HG03342 (cell line): Measurements from ENCODE around the gene TTC28.
"Not testable (repeated sequence)": the region's sequence is repeated elsewhere in the genome, so short reads cannot be mapped to it uniquely, and the experiment has no call there.

Experiments used
- ATAC-seq: cut with Tn5 transposase; IDR thresholded peaks from one replicate; pipeline ENCODE4 v1.9.1; 2021; ENCODE audit warnings: mild to moderate bottlenecking, moderate library complexity; ENCODE audit not compliant: unreplicated experiment

Gene TTC28

DNA sequence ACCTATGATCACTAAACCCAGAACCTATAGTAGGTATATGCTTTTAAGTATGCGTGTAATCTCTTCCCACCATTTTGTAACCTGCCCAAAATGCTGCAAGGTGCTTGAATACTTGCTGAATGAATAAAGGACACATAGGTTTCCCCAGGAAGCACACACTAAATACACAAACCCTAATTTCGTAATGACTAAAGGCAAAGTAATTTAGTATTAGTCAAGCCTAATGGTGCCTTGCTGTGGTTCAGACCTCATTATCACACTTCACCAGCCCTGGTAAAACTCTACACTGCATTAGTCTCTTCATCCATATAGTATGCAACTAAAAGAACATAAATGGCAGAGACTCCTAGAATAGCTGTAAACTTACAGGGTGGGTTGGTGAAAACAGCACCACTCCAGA, 471.6 kb downstream of the TTC28 start:
- no peak for ATAC-seq

DNA sequence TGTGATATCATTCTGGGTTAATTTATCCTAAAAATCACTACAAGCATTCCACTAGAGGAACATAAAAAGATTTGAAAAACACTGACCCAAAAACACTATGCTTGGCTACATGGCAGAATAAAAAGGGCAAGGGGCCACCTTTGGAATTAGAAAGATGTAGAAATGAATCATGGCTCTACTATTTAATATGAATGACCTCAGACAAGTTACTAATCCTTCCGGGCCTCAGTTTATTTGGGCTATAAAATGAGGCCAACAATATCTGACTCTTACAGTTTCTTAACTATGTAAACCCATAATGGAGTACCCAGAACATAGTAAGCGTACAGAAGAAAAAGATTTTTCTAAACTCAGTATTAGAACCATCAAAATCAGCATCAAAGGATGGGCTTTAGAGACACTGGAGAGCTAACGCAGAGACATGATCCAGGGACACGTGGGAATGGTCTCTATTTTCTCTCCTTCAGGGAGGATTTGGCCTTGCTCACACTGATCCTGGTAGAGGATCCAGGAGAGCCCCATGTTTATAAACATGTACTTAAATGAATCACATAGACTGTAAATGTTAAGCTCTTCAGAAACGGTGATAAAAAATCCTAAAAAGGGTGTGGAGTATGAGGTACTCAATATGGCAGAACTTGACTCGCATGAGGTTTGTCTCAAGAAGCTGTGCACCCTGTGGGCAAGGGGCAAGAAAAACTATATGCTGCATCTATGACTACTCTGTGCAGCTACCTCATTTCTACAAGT, 472.2 kb downstream of the TTC28 start:
- no peak for ATAC-seq

DNA sequence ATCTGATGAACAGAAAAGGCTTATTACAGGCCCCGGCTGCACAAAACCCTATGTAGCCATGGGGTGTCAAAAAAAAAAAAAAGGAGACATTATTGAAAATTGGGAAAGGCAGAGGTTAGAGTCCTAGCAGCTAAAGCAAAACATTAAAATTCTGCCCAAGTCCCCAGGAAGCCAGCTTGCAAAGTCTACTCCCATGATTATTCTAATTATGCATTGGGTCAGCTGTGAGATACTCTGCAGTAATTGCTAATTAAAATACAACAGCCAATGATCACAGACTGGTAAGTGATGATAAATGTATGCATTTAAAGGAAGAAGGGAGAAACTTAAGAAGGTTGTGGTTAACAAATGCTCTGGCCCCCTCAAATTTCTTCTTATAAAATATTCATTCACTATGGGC, 473.7 kb downstream of the TTC28 start:
- no peak for ATAC-seq

DNA sequence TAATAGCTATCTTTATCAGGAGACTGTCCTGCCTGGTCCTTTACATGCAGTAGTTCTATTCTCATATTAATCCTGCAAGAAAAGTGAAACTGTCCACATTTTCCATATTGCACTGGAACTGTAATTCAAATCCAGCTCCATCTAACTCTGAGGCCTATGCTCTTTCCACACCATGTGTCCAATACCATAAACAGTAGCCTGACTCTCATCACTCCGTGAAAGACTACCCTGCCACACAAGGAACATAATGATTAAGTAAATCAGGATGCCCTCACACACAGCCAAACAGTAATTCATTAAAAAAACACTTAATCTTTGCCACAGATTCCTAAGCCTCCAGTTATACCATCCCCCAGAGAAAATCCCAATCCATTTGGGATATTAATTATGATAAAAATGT, 475.3 kb downstream of the TTC28 start:
- no peak for ATAC-seq

DNA sequence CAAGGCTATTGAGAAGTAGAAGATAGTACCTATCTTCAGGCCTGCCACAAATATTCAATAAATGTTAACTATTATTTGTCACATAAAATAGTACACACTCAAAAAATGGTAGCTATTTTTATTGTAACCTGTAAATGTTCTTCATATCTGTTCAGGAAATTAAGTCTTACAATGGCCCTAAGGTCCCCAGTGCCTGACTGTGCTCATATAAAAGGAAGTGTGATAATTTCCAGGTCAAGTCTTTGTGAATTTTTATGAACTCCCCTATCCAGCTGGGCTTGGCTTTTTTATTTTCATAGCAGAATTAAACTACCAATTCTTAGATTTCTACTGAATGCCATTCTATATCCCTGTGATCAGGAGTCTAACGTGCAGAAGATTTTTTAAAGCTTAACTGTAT, 476.4 kb downstream of the TTC28 start:
- ATAC-seq, result no peak

DNA sequence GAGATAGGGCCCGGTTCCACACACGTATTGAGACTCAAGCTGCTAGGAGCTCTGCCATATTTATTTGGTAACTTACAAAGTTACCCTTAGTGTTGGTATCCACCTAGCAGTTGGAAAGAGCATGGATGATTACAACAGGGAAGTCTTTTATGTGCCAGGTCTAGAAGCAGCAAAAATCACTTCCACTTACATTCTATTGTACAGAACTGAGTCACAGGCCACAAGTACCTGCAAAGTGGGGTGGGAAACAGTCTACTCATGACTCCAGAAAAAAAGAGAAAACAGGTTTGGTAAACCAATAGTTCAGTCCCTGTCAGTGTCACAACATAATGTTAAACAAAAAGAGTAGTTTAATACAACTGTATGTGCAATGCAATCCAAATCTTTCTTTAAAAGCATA, 480.9 kb downstream of the TTC28 start:
- ATAC-seq, result no peak

DNA sequence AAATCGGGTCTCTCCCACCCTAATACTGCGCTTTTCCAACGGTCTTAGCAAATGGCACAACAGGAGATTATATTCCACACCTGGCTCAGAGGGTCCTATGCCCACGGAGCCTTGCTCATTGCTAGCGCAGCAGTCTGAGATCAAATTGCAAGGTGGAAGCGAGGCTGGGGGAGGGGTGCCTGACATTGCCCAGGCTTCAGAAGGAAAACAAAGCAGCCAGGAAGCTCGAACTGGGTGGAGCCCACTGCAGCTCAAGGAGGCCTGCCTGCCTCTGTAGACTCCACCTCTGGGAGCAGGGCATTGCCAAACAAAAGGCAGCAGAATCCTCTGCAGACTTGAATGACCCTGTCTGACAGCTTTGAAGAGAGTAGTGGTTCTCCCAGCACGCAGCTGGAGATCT, 488.1 kb downstream of the TTC28 start:
- ATAC-seq, result not testable (repeated sequence)

DNA sequence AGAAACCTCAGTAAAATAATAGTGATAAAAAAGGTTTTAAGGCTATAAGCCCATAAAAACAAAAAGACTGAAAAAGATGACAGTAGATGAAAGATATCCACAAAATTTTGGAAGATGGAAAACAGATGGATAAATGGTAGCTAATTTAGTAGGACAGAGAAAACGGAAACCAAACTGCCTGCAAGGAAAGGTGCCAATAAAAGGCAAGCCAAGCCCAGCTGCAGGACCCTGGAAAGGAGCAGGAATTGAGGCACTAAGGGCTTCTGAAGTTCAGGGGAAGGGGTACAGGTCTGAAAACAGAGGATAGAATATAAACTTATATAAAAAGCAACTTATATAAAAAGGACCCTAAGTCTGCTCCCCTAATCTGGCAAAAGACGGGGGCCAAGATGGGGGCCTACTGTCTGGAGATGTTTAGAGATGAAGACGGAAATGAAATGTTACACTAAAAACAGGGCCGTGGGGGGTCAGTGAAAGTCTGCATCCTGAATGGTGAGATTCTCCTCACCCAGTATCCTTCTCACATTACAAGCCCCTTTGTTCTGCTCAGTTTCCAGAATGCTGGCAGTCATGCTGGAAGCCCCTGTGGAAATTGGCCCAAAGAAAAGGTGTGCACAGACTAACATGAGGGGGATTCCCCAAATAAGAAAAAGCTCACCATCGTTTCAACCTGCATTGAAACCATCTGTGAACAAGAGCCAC, 491.3 kb downstream of the TTC28 start:
- no peak for ATAC-seq

DNA sequence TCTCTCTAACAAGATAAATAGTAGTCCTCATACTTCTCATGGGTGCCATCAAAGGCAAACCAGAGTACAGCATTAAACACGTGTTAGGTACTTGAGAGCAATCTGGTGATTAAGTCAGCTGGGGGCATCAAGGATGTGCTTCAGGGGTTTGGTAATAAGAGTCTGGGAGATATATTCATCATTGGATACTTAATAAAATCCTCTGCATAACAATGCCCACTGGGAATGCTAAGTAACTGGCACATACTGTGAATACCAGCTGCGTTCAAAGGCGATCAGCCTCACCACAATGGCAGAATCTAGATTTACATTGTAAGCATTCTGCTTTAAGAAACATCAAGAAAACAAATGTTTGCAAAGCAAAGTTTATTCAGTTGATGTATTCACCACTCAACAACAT, 492.0 kb downstream of the TTC28 start:
- no peak for ATAC-seq

DNA sequence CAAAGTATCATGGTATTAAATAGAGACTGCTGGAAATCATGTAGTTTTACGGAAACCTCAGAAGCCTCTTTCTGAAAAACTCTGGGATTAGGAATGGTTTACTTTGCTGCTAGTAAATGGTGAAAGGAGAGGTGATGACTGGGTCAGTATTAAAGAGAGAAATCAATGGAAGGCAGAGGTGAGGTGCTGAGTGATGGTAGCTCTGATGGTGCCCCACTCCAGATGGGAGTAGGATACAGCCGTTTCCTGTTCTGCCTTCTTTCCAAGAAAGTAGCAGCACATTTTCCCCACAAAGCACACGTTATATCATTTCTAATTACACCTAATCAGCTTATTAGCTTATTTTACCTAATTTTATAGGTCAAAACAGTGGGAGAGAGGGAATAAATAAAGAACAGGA, 493.0 kb downstream of the TTC28 start:
- ATAC-seq, result no peak

DNA sequence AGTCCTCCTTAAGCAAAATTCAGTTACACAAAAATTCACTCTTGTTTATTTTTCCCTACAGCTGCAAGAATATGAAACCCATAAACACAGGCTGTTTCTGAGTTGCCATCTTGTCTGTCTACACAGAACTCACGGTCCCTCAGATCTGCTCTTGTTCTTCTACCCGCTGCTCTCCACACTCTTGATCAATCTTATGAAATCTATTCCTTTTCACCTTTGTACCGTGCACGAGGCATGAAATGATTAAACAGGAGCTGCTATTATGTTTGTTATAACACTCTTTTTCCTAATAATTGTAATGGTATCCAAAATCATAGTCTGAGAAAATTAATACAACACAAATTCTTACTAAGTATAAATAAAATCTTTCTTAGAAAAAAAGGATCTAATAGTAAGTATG, 494.5 kb downstream of the TTC28 start:
- no peak for ATAC-seq

DNA sequence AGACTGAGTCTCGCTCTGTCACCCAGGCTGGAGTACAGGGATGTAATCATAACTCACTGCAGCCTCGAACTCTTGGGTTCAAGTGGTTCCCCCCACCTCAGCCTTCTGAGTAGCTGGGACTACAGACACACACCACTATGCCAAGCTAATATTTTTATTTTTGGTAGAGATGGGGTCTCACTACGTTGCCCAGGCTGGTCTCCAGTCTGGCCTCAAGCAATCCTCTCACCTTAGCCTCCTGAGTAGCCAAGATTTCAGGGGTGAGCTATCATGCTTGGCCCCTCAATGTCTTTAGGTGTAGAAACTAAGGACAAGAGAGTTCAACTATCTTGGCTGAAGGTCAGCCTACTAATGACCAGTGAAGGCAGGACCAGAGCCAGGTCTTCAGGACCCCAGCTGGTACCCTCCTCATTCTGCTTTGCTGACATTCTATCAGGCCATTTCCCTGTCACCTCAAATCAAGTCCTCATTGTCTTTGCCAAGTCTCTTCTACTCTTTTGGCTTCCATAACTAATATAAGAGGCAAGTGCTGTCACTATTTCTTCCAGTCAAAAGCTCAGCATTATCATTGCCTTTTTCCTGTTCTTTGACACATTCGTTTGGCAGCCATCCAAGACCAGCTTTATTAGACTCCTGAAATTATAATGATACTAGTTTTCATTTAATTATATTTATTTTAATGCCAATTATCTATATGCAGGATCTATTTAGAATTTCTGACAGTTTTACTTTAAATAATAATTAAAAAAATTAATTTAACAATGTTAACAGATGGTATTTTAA, 496.4 kb downstream of the TTC28 start:
- ATAC-seq, result no peak

DNA sequence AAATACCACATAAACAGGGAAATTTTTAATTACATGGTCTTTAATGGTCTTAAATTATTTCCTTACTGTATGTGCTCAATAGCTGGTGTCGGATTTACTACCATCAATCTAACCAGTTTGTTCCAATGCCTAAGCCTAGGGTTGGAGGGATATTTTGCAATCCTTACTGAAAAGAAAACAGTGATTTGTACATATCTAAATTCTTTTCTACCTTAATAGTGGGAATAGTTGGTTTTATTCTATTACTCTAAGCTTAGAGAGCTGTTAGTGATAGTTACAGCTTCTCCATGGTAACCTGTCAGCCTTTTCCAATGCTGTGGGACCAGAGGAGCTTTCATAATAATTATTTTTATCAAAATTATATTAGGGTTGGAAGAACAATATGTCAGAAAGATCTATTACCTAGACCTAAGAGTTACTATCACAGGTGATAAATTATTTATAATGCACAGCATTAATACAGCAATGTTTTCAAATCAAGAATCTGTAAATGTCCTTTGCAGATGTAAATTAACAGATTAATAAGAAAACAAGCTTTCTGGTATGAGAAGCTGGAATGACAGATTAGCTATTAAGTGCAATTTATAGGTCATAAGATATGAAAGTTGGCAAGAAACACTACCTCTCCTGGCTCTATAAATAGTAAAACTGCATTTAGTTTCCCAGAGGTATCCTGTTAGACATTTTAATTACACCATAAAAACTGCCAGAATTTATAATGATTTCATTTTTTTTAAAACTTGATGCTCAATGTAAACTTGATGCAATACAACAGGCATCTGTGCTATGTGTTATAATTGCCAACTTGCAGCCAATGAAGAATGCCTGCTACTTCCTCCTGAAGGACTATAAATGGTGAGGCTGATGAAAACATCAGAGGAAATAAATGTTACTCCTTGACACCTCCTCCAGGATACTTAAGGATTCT, 498.6 kb downstream of the TTC28 start:
- no peak for ATAC-seq

DNA sequence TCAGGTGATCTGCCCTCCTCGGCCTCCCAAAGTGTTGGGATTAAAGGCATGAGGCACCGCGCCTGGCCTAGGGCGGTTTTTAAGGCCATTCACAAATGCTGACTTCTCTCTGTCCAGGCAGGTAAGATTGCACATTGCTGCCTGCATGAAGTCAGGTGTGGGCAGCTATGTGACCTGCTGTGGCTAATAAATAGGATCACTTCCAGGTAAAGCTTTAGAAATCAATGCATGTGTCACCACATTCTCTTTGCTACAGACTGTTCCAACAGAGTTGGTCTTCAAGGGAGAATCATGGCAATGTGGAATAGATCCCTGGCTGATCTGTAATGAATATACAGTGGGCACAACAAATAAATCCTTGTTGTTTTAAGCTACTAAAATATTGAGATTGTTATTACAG, 500.2 kb downstream of the TTC28 start:
- no peak for ATAC-seq

DNA sequence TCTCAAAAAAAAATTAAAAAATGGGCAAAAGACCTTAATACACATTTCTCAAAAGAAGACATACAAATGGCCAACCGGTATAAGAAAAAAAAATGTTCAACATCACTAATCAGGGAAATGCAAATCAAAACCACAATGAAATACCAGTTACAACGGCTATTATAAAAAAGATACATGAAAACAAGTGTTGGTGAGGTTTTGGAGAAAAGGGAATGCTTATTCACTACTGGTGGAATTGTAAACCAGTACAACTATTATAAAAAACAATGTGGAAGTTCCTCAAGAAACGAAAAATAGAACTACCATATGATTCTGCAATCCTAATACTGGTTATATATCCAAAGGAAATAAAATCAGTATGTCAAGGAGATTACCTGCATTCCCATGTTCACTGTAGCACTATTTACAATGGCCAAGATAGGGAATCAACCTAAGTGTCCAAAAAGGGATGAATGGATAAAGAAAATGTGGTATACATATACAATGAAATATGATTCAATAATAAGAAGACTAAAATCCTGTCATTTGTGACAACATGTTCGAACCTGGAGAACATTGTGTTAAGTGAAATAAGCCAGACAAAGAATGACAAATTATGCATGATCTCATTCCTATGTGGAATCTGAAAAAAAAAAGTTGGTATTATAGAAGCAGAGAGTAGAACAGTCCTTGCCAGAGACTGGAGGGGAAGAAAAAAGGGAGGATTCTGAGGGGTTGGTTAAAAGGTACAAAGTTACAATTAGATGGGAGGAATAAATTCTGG, 503.7 kb downstream of the TTC28 start:
- no peak for ATAC-seq

DNA sequence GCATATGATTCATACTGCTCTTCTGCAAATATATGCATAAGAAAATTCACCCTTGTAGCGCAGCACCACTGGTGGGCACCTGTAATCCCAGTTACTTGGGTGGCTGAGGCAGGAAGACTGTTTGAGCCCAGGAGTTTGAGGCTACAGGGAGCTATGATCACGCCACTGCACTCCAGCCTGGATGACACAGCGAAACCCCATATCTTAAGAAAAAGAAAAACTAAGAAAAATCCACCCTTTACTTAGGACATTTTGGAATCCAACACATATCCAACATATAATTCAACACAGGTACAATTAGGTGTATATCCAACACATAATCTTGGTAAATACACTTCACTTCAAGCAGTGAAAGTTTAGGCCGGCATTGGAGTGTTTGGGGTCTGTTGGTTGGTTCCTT, 505.1 kb downstream of the TTC28 start:
- no peak for ATAC-seq

DNA sequence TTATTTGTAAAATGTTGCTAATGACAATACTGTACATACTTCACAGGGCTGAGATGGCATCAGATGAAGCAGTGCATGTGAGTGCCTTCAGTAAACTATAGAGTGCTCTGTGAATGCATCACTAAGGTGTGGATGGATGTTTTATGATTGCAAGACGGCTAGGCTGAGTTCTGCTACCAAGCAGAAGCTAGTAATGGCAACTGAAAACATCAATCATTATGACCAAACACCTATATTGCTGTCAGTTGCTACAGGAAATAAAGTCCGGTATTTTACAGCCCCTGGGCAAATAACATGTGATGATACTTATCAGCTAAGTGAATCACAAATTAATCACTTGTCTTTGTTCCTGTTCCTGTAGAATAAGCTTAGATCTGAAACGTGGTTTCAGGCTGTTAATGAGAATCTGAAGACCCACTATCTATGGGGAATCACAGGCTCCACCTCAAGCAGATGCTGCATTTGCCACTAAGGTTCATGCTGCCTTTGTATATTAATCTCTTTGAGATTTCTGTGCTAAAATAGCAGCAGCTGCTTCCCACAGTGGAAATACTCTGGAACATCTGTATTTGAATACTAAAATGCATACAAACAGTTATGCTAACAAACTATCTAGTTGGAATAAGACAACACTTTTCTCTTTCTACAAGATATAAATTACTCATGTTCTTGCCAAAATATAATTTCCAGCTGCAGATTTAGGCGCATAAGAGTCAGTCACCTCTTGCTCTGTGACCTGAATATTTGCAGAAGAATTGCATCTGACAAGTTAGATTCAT, 506.6 kb downstream of the TTC28 start:
- ATAC-seq, result no peak

DNA sequence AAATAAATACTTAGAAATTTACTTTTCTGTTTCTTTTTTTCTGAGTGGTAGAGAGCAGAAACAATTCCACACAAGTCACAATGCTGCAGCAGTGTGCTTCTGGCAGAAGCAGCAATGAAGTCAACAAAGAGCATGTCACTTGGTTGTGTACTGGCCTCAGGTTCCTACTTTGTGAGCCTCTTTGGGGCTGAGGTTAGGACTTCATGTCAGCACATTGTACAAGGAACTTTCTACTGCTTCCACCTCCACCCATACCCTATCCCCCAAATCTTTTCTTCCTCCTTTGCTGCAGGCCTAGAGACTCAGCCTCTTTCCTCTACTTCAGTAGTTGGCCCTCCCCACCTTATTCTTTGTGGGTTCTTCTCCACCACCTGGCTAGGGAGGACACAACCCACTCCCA, 507.9 kb downstream of the TTC28 start:
- ATAC-seq, result no peak

DNA sequence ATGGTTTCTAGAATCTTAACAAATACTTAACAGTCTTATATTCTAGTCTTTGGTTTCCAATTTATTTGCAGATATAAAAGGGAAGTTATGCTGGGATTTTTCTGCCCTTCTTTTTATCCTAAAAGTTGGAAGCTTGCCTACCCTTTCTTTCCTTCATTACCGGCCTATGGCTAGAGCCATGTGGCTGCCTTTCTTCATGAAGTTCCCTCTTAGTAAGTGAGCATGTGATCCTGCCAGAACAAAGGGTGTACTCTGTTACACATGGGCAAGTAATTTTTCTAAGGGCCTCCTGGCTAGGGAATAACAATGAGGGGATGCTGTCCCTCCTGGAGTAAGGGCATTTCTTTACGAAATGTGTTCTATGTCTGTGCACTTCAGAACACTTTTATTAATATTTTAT, 508.5 kb downstream of the TTC28 start:
- ATAC-seq, result no peak
